ENCODE measurements around the gene PATJ. TPM values are rescaled to one million over a fixed set of nuclear protein-coding genes. Genes with fewer than 3 reads are reported as not detected.

PATJ gene
- total and polyA plus RNA-seq, 2 experiments from 2014 or later: 35.3 to 68.4 TPM

DNA sequence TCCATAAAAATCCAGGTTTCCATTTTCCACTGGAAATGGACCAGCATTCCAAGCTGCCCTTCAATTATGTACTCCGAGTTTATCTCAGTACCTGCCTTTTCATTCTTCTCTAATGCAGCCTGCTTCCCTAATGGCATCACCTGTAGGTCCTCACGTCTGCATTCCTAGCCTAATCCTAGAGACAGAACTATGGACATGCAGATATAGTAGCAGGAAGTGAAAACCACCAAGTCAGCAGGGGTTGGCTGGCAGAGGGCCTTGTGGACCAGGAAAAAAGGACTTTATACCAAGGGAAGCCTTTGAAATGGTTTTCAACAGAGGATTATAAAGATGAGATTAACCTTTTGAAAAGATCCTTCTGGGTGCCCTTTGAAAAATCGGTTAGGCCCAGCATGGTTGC lies 316.7 kb downstream of the PATJ start:
- Histone ChIP-seq H3K4me2 (peak overlapping the region; percentile 48), H3K27ac (ENCODE audit: low read depth) (no peak overlapping the region), H3K79me2 (replicated peaks; ENCODE audit: insufficient read depth) (no peaks in the 10 kb centered on the region), H3K4me1 (ENCODE audit: insufficient read depth) (peaks cover 32% of the 10 kb centered on the region), H3F3A (replicated peaks; ENCODE audit: low read depth) (no peaks in the 10 kb centered on the region), H3K36me3 (ENCODE audit: insufficient read depth) (no peaks in the 10 kb centered on the region), H3K4me3 (0 out of 2 replicates have a peak overlapping the region, but pooled peaks have one; percentile 7), H3K27me3 (ENCODE audit: insufficient read depth) (no peaks in the 10 kb centered on the region), H4K20me1 (replicated peaks; ENCODE audit: insufficient read depth) (no peaks in the 10 kb centered on the region), H3K9me2 (ENCODE audit: insufficient read depth) (no peaks in the 10 kb centered on the region; the same call in 1 of the 2 replicates), H2AFZ (no peak overlapping the region)
- Mint-ChIP-seq H3K36me3 (ENCODE audit: low read depth) (peaks cover 13% of the 10 kb centered on the region; the same call in 2 of the 3 replicates), H3K4me1 (peaks cover 29% of the 10 kb centered on the region), H3K9me3 (peaks cover 3% of the 10 kb centered on the region; the same call in 2 of the 3 replicates), H3K4me3 (no peak overlapping the region; the same call in 2 of the 3 replicates), H3K27me3 (ENCODE audit: insufficient read depth, low read depth, poor library complexity) (peaks cover 6% of the 10 kb centered on the region), H3K27ac (no peak overlapping the region)
- TF ChIP-seq EZH2phosphoT487 (IDR thresholded peaks at IDR 0.05; ENCODE audit: unreplicated experiment) (no peak), POLR2AphosphoS5 (IDR thresholded peaks at IDR 0.05; ENCODE audit: low read depth) (peak; percentile 49; the same call in 1 of the 2 replicates), NANOG (IDR thresholded peaks at IDR 0.05; ENCODE audit: borderline replicate concordance) (no peak), ETS1 (IDR thresholded peaks at IDR 0.05) (peak; percentile 49; the same call in 1 of the 2 replicates), ZNF462 (CRISPR knock-in tag; IDR thresholded peaks at IDR 0.05) (peak; percentile 95), JUNB (IDR thresholded peaks at IDR 0.05; ENCODE audit: unreplicated experiment) (no peak)
- TF ChIP-seq, protein P1, sequence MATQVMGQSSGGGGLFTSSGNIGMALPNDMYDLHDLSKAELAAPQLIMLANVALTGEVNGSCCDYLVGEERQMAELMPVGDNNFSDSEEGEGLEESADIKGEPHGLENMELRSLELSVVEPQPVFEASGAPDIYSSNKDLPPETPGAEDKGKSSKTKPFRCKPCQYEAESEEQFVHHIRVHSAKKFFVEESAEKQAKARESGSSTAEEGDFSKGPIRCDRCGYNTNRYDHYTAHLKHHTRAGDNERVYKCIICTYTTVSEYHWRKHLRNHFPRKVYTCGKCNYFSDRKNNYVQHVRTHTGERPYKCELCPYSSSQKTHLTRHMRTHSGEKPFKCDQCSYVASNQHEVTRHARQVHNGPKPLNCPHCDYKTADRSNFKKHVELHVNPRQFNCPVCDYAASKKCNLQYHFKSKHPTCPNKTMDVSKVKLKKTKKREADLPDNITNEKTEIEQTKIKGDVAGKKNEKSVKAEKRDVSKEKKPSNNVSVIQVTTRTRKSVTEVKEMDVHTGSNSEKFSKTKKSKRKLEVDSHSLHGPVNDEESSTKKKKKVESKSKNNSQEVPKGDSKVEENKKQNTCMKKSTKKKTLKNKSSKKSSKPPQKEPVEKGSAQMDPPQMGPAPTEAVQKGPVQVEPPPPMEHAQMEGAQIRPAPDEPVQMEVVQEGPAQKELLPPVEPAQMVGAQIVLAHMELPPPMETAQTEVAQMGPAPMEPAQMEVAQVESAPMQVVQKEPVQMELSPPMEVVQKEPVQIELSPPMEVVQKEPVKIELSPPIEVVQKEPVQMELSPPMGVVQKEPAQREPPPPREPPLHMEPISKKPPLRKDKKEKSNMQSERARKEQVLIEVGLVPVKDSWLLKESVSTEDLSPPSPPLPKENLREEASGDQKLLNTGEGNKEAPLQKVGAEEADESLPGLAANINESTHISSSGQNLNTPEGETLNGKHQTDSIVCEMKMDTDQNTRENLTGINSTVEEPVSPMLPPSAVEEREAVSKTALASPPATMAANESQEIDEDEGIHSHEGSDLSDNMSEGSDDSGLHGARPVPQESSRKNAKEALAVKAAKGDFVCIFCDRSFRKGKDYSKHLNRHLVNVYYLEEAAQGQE (IDR thresholded peaks at IDR 0.05; ENCODE audit: unreplicated experiment): no peak
- TF ChIP-seq, protein P2, sequence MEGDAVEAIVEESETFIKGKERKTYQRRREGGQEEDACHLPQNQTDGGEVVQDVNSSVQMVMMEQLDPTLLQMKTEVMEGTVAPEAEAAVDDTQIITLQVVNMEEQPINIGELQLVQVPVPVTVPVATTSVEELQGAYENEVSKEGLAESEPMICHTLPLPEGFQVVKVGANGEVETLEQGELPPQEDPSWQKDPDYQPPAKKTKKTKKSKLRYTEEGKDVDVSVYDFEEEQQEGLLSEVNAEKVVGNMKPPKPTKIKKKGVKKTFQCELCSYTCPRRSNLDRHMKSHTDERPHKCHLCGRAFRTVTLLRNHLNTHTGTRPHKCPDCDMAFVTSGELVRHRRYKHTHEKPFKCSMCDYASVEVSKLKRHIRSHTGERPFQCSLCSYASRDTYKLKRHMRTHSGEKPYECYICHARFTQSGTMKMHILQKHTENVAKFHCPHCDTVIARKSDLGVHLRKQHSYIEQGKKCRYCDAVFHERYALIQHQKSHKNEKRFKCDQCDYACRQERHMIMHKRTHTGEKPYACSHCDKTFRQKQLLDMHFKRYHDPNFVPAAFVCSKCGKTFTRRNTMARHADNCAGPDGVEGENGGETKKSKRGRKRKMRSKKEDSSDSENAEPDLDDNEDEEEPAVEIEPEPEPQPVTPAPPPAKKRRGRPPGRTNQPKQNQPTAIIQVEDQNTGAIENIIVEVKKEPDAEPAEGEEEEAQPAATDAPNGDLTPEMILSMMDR (conservative IDR thresholded peaks at IDR 0.05; ENCODE audit: low read depth in 2 of 2): no peak
- ATAC-seq (peak; percentile 96), DNase-seq (ENCODE audit: low spot score) (peak; percentile 76)
